AG08396 (cell line): Measurements from ENCODE around the gene MRPL27.
"Not testable (repeated sequence)": the region's sequence is repeated elsewhere in the genome, so short reads cannot be mapped to it uniquely, and the experiment has no call there.

Source experiments
- DNase-seq: peaks from one replicate; pipeline ENCODE4 v3.0.0; 2012; ENCODE audit warnings: low spot score, mixed read lengths

Gene MRPL27

DNA sequence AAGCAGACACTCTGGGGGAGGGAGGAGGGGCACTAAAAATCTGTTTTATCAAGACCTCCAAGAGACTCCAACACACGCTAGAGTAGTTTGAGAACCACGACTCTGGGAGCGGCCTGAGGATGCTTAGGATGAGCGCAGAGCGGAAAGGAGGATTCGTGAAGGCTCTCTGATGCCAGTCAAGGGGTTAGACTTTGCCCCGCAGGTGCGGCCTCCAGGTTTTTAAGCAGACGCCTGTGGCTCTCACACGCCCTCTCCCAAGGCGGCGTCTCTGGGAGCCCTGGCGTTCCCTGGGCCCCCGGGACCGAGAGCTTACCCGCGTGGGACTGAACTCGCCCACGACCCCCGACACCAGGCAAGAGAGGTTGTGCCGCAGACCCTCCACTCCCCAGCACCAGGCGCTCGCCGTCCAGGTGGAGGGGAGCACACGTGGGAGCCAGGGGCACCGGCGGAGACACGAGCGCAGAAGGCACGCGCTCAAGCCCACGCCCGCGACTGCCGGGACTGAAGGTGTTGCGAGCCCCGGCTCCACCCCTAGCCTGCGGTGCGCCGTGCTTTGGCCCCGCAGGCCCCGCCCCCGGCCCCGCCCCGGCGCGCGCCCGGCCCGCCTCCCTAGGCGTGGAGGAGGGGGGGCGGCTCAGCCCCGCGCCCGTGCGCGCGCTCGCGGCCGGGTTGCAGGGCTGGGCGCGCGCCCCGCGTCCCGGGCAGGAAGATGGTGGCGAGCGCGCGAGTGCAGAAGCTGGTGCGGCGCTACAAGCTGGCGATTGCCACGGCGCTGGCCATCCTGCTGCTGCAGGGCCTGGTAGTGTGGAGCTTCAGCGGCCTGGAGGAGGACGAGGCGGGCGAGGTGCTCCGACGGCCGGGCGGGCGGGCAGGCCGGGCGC, 27.3 kb downstream of the MRPL27 start, which contains the start of gene XYLT2:
TSS of gene XYLT2 (plus strand) at position 695 of the 881 bp plus-strand sequence. CDS start at position 710, 15 bp downstream.
- peak; percentile 99 for DNase-seq

DNA sequence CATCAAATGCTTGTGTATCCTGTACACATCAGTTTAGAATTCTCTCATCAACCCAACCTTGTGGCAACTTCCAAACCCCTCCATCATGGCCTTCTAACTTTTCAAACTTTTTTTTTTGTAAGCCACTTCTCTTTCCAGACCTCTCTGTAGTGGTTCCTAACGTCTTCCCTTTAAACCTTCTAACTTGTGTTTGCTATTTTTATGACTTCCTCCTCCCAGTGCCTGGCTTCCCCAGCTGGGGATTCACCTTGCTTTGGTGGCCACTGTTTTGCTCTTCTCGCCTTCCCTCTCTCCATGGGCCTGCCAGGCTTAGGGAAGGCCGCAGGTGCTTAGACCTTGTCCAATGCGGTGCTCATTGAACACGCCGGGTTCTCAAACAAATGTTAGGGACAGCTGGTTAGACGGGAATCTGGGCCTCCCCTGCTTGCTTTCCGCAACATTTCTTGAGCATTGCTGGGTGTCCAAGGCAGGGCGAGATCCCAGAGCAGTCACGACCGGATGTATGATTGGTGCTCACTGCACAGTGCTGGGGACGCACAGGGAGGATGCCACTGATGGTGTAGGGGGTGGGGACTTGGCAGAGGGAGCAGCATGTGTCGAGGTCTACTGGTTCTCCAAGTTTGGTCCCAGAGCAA, 28.1 kb downstream of the MRPL27 start:
- DNase-seq, result no peak

DNA sequence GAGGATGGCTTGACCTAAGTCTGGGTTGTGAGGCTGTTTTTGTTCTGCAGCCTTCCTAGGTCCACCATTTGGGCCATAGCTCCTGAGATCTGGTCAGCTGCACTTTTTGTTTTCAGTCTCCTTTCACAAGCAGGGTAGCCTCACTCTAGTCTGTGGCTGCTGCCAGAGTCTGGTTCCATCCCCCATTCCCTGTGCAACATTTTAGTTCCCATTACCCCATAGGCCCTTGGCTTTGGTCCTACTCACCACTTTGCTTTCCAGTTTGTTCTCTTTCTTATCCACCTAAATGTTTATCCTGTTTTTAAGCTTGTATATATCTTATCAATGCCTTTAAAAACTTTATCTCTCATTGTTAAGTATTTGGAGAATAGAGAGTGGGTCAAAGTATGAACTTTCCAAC, 33.6 kb downstream of the MRPL27 start:
- DNase-seq, result no peak

DNA sequence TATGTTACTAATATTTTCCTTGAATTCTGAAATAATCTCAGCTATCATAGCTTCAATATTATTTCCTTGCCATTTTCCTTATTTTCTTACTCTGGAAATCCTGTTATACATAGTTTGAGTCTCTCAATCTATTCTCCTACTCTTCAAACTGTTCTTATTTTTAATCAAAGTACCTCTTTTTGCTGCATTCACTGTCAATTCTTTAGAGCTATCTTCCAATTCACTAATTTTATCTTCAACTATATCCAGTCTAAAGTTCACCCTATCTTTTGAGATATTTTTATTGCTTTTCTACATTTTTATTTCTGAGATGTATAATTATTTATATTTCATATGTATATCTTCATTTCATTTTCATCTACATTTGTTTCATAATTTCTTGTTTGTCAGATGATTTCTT, 34.3 kb downstream of the MRPL27 start:
- no peak for DNase-seq

DNA sequence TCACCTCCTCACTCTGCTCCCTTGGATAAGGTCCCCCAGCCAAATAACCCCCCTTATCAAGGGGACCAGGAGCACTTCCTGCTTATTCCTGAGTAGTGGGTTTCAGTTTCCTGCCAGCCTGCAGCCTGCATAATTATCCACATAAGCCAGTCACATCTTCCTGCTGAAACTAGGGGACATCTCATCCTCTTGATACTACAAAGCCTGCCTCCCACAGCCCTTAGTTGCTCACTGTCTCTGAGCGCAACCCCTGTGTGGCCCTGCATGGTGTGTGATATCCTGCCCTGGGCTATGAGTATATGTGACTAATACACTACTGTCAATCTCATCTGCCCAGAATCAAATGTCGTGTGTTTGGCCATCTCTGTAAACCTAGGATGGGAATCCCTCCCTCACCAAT, 35.0 kb downstream of the MRPL27 start:
- DNase-seq, result no peak

DNA sequence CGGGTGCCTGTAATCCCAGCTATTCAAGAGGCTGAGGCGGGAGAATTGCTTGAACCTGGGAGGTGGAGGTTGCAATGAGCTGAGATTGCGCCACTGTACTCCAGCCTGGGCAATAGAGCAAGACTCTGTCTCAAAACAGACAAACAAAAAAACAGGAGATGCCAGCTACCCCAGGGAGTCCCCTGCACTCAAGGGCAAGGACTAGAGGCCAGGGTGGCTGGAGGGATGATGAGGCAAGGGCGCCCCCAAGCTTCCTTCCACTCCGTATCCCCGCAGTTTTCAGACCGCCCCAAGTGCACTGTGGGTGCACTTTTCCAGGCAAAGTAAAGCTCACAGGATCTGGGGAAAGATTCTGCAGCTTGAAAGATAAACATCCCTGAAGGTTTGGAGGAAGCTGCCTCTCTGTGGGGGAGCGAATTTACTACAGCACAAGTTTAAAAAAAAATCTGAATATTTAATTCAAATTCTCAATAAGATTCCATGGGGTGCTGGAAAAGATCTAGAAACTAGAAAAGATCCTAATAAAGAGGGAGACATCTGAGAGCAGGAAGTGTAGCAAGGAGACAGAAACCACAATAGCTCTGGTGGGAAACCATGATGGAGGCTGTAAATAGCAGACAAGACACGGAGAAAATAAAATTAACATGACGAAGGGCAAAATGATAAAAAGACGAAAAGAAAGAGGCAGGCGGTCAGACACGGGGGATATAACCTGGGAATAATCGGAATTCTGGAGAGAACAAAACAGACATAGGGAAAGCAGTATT, 39.5 kb downstream of the MRPL27 start:
- DNase-seq, result not testable (repeated sequence)

DNA sequence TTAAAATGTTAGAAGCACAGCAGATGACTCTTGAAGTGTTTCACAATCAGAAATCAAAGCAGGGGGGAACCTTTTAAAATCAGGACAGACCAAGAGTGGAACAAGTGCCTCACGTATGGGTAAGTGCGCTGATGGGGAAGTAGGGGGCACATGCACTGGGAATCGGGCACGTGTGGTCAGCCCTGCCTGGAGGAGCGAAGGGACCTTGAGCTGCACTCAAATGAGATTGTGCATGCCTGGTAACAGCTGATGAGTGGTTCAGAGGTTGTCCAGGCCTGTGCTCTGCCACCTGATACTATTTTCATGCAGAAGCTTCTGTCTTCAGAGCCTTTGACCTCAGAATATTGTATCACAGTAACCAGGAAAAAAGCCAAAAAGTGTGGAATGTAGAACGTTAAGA, 40.8 kb downstream of the MRPL27 start:
- no peak for DNase-seq

DNA sequence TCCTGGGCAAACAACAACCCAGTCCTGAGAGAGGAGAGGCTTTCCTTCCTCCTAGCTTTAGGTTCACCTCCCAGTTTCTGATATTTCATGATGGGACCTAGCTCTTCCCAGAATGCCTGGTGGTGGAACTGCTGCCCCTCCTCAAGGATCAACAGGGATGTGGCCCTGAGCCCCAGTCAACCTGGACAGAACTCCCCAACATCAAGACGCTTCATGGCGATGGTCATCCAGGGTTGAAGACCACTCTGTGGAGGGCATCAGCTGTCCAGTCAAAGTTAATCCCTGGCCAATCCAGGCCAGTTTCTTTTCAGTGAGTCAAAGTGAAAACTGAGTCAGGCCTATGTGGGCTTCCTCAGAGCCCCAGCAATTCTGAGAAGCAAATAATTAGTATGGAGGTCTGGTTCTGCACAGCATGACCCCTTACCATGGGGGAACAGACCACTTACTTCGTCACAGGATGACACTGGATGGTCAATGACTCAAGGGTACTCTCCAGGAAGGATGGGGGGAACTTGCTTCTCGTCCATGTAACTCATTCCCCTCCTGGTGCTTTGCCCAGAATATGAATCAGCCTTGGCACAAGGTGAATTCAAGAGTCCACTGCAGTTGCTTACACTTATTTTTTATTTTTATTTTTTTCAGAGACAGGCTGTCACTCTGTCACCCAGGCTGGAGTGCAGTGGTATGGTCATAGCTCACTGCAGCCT, 41.7 kb downstream of the MRPL27 start:
- peak; percentile 65 for DNase-seq

DNA sequence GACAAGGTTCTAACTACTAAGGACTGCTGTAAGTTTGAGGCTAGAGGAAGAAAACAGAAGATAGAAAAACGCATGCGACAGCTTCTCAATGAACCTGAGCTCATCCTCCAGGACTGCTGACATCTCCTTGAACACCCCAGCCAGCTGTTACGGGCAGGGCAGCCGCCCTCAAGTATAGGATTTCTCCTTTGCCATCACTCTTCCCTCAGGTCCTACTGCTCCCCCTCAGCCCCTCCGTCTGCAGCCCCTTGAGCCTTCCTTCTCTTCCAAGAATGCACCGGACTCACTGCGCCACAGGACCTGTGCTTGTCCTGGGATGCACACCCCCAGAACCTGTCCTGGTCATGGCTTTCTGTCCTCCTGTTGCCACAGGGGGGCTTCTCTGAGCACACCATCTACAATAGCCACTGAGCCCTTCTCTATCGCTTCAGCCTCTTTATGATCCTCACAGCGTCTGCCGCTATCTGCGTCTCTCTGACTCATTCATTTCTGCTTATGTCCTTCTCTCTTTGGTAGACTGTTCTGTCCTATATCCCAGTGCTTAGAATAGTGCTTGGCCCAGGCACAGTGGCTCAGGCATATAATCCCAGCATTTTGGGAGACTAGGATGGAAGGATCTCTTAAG, 42.7 kb downstream of the MRPL27 start:
- no peak for DNase-seq

DNA sequence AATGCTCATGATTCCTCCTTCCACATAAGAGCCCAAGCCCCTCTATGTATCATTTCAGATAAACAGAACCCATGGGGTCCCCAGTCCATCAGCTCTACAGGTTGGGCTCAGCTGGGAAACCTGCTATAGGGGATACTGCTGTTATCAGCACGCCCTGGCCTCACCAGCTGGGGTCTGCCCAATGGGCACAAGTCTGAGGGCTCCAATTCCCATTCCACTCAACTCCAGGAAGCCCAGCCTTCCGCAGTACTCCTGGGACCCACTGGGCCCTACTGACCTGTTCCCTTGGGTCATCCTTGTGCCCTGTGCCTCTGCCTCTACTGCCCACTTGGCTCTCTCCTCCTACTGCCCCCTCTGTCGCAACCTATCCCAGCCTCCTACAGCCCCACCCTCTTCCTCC, 43.3 kb downstream of the MRPL27 start:
- no peak for DNase-seq

DNA sequence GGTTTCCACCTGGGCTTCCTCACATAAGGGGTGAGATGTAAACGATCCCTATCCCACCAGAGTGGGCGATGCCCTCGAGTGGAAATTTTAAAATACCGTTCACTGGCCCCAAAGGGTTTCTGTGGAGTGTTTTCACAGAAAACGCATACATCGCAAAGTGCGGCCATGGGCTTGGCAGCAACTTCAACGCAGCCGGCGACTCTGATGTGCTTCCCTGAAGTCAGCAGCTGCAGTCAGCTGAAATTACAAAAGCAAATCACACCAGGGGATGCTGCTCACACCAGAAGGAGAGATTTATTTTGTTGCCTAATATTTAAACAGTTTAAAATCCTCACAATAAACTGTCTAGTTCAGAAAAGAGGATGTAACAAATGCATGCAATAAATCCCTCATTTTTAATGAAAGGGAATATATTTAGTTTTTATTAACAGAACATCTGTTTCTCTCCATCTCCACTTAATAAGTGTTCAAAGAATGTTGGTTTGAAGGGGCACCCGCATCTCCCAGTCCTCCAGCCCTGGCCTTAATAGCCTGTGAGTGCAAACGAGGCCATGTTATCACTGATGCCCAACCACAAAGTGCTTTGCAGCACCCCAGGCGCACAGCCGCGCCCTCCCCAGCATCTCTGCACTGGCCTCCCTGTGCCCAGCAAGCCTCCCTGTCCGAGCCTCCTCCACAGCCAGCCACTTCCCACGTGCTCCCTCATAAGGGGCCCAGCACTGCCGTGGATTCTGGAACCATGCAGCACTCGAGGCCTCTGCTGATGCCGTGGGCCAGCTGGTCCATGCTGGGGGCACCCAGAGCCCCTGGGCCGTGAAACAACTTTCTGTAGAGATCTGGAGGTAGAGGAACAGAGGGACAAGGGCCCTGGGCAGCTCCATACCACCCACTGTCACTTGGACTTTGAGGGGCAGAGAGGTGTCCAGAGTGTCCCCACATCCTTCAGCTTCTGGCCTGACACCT, 44.3 kb downstream of the MRPL27 start:
- no peak for DNase-seq

DNA sequence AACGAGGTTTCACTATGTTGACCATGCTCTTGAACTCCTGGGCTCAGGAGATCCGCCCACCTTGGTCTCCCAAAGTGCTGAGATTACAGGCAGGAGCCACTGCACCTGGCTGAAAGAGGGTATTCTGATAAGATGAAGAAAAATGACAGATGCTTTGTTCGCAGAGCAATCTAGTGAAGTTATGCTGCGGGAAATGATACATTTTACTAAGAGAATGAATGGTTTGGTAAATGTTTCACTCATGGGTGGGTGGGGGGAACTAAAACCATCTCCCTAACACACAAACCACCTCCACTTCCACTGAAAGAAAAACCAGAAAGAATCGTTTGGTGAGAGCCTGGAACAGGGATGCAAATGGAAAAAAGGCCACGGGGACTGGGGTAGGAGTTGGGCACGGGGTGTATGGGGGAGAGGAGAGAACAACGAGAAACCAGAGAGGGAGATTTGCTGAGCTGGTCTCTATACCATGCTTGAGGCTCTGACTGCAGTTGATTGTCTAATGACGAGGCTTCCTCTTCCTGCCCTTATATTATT, 46.1 kb downstream of the MRPL27 start:
- DNase-seq, result no peak

DNA sequence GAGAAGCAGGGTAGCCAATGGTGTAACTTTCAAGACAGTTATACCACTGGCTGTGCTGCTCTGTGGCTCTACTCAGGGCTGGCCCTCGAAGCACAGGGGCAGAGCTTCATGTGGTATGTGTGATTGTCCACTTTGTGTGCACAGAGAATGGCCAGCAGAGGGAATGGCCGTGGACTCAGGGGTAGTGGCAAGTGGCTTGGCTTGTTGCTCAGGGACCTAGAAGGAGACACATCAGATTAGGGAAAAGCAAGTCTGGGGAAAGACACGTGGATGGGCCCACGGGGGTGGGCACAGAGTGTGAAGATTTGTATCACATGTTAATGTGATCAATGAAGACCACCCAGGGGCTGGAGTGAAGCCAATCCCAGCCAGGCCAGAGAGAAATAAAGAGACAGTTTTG, 47.1 kb downstream of the MRPL27 start:
- no peak for DNase-seq

DNA sequence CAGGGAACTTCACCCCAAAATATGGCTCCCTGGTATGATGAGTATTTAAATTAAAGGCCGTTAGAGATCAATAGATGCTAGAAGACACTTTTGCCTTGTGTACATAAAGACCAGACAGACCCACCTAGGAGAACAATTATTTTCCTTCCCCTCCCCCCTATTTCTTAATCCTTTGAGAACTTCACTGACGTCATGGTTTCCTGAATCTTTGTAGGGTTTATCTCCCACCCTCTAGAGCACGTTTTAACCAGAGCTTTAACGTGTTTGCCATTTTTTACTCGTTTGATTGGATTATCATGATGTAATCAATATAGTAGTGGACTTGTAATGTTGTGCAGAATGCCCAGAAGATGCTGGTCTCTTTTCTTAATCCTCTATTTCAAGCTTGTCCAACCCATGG, 49.9 kb downstream of the MRPL27 start:
- DNase-seq, result no peak

DNA sequence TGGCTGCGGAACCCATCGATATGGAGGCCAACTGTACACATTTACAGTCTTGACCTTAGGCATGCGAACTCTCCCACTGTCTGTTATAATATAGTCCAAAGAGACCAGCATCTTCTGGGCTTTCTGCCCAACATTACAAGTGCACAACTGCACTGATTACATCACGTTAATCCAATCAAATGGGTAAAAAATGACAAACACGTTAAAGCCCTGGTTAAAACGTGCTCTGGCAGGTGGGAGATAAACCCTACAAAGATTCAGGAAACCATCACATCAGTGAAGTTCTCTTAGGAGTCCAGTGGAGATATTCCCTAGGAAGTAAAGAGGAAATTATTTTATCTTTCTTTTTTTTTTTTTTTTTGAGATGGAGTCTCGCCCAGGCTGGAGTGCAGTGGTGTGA, 50.7 kb downstream of the MRPL27 start:
- no peak for DNase-seq

DNA sequence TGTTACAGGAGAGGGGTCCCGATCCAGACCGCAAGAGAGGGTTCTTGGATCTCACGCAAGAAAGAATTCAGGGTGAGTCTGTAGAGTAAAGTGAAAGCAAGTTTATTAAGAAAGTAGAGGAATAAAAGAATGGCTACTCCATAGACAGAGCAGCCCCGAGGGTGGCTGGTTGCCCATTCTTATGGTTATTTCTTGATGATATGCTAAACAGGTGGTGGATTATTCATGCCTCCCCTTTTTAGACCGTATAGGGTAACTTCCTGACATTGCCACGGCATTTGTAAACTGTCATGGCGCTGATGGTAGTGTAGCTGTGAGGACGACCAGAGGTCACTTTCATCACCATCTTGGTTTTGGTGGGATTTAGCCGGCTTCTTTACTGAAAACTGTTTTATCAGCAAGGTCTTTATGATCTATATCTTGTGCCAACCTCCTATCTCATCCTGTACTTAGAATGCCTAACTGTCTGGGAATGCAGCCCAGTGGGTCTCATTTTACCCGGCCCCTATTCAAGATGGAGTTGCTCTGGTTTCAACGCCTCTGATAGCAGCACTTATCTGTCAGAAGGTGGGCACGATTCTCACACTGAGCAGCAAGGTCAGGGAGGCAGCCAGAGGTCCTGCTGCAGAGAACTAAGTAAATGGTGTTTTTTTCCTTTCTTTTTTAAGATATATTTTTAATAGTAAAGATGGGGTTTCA, 53.5 kb downstream of the MRPL27 start:
- no peak for DNase-seq

DNA sequence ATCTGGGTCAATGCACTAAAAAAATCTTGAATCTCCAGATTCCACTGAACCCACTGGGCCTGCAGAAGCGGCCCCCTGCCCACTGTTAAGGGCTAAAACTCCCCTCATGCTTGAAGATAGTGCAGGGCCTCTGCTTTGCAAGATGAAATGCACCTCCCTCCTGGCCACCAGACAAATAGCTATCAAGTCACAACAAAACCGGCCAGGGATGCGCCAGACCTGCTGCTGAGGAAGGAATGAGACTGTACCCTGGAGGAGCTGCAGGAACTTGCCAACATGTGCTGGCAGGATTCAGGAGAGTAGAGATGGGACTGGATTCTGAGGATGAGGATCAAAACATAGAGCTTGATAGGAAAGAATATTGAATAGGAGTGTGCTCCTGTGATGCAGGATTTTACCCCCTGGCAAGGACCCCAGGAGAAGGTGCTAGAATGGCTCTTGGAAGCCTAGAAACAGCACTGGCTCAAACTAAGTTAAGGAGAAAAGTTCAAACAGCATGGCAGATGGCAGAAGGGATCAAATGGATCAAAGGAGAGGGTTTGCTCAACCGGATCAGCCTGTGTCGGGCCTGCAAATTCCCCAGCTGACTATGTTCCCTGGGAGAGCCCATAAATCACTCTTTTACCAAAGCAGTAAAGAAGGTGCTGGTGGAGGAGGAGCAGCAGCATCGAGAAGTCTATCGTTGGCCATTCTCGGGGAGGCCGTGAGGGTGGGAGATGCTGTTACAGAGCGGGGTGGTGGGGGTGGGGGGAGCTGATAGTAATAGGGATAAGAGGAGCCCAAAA, 54.3 kb downstream of the MRPL27 start:
- no peak for DNase-seq
